OCI-LY7 (cell line): ENCODE measurements around the gene STAT5B. TPM values are rescaled to one million over a fixed set of nuclear protein-coding genes. Genes with fewer than 3 reads are reported as not detected.
"Not testable (repeated sequence)": the region's sequence is repeated elsewhere in the genome, so short reads cannot be mapped to it uniquely, and the experiment has no call there.

Experiments
- BruUV-seq: library from RNA; stranded (reverse); fragments of 400-500 nt; replicated peaks from 2 replicates; lab custom pipeline; 2021; lab: Mats Ljungman, UMichigan
- CTCF ChIA-PET: fragments of 300-600 bp; sonication (Branson Sonifier 250); formaldehyde crosslinking; loops from one replicate; lab custom pipeline; 2022; ENCODE audit warnings: antibody characterized with exemption; ENCODE audit not compliant: unreplicated experiment; lab: Charles Lee
- POLR2A ChIA-PET: fragments of 300-600 bp; sonication (Branson Sonifier 250); formaldehyde crosslinking; loops from one replicate; lab custom pipeline; 2022; ENCODE audit warnings: antibody characterized with exemption; lab: Charles Lee
- DNase-seq: peaks from one replicate; pipeline ENCODE4 v3.0.0-alpha.2; 2015; ENCODE audit warnings: low spot score
- H2AFZ ChIP-seq: fragments of 200-600 bp; sonication (generic), shearing (Covaris generic); 2 replicates; pipeline ENCODE4 v1.6.1; 2014; ENCODE audit warnings: mild to moderate bottlenecking, antibody characterized with exemption, low read length, moderate library complexity
- H3K27ac ChIP-seq: fragments of 200-600 bp; sonication (generic); 2 replicates; pipeline ENCODE4 v1.5.1; 2014; ENCODE audit warnings: mixed run types, low read depth, mild to moderate bottlenecking, moderate library complexity, low read length, inconsistent platforms; ENCODE audit not compliant: poor library complexity, severe bottlenecking
- H3K36me3 ChIP-seq: fragments of 200-600 bp; sonication (generic); 2 replicates; pipeline ENCODE4 v1.6.1; 2014; ENCODE audit warnings: mild to moderate bottlenecking, antibody characterized with exemption, low read length, moderate library complexity, mixed read lengths; ENCODE audit not compliant: insufficient read depth
- H3K4me1 ChIP-seq: fragments of 200-600 bp; sonication (generic); 2 replicates; pipeline ENCODE4 v1.5.1; 2014; ENCODE audit warnings: mild to moderate bottlenecking, low read length; ENCODE audit not compliant: insufficient read depth, poor library complexity, severe bottlenecking
- H3K4me2 ChIP-seq: fragments of 200-600 bp; sonication (generic); 2 replicates; pipeline ENCODE4 v1.6.1; 2014; ENCODE audit warnings: mild to moderate bottlenecking, low read length
- H3K4me3 ChIP-seq: fragments of 200-600 bp; sonication (generic); 2 replicates; pipeline ENCODE4 v1.5.1; 2014; ENCODE audit warnings: mild to moderate bottlenecking, low read depth, low read length; ENCODE audit not compliant: poor library complexity, severe bottlenecking
- H3K79me2 ChIP-seq: fragments of 200-600 bp; sonication (generic); 2 replicates; pipeline ENCODE4 v1.6.1; 2016; ENCODE audit warnings: low read depth, mild to moderate bottlenecking, low read length, moderate library complexity, mixed read lengths; ENCODE audit not compliant: insufficient read depth
- H3K9me2 ChIP-seq: fragments of 200-600 bp; sonication (generic); 2 replicates; pipeline ENCODE4 v1.6.1; 2016; ENCODE audit warnings: mild to moderate bottlenecking, low read length, mixed read lengths; ENCODE audit not compliant: insufficient read depth
- H3K9me3 ChIP-seq: fragments of 200-600 bp; sonication (generic); 2 replicates; pipeline ENCODE4 v1.6.1; 2014; ENCODE audit warnings: mild to moderate bottlenecking, mixed run types, low read length, mixed read lengths
- H4K20me1 ChIP-seq: fragments of 200-600 bp; sonication (generic); 2 replicates; pipeline ENCODE4 v1.6.1; 2014; ENCODE audit warnings: mild to moderate bottlenecking, antibody characterized with exemption, low read length, moderate library complexity, mixed read lengths; ENCODE audit not compliant: insufficient read depth
- CTCF ChIP-seq: fragments of 200-600 bp; sonication (generic); conservative IDR thresholded peaks from 2 replicates; pipeline ENCODE4 v1.5.1; 2014; ENCODE audit warnings: mild to moderate bottlenecking, antibody characterized with exemption, low read length, moderate library complexity, mixed read lengths
- EZH2phosphoT487 ChIP-seq: fragments of 200-600 bp; sonication (generic); IDR thresholded peaks from 2 replicates; pipeline ENCODE4 v1.6.1; 2018; ENCODE audit warnings: low read depth, borderline replicate concordance, mild to moderate bottlenecking, mixed run types, antibody characterized with exemption, low read length, moderate library complexity, mixed read lengths
- intact Hi-C: fragments of 100-400 bp; cut with micrococcal nuclease; formaldehyde crosslinking; loops from one replicate; pipeline ENCODE4 v1.10.0; 2022; ENCODE audit not compliant: unreplicated experiment
- total RNA-seq, 2 experiments: library from RNA; depleted of rRNA in 1 of 2; stranded (reverse); fragments of >200 nt in 1 of 2; shearing (Covaris generic) in 1 of 2; gene quantifications; 2 replicates each; pipeline ENCODE4 v1.2.3, GENCODE V29; 2014 to 2022

The STAT5B gene
- total RNA-seq, 2 experiments from 2014 or later, result 33.3 to 46.7 TPM

- Histone ChIP-seq H3K27ac (no peak overlapping the region), H2AFZ (no peak overlapping the region), H3K4me1 (no peaks in the 10 kb centered on the region), H3K4me2 (no peak overlapping the region), H3K36me3 (peaks cover 13% of the 10 kb centered on the region; the same call in 1 of the 2 replicates), H3K9me3 (no peaks in the 10 kb centered on the region), H3K9me2 (no peaks in the 10 kb centered on the region), H4K20me1 (no peaks in the 10 kb centered on the region), H3K79me2 (no peaks in the 10 kb centered on the region), H3K4me3 (no peak overlapping the region)
- CTCF ChIA-PET, result no interaction called here
- no peak for TF ChIP-seq CTCF
- TF ChIP-seq EZH2phosphoT487, result no peak
- DNase-seq, result no peak
- POLR2A ChIA-PET, result interaction anchor here (0.7 to 1.0 kb wide), 2 partner anchors 24 to 1592 kb away, joined by 3 read pairs; no protein-coding TSS in a partner anchor
- intact Hi-C loops, result no loop called here
- BruUV-seq, result no TSS peak
Measured at GRCh38 chr17:42214156-42214555, 62.0 kb downstream of the STAT5B start.

DNA sequence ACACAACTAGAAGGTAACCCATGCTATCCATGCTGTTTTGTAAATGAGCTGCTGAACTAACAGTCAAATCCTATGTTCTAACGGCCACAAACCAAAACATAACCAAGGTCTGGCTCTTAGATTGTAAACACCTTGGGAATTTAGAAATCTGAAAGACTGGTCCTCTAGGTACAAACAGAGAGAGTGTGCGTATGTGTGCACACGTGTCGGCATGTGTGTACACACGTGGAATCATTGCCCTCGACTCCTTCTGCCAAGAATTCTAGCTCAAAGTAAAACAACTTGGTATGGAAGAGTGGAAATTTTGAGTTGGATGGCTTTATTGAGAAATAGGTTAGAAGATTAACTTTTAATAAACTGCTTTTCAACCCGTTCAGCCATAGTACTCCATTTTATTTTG, 63.8 kb downstream of the STAT5B start:
- no peak for TF ChIP-seq CTCF
- no peak for TF ChIP-seq EZH2phosphoT487
- peaks cover 16% of the 10 kb centered on the region for H3K36me3 ChIP-seq
- POLR2A ChIA-PET, result no interaction called here

DNA sequence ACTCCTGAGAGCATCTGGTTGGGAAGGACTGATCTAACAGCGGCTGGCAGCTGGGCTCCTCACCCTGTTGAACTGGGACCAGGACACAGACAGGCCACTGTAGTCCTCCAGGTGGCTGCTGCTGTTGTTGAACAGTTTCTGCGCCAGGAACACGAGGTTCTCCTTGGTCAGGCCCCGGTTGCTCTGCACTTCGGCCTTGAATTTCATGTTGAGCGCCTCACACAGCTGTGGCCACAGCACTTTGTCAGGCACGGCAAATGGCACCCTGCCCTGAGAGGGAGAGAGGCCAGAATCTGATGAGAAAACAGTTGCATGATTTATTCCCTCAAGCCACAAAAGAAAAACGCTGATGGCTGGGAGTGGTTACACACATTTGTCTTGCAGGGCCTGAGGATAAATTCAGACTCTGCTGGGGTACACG, 64.3 kb downstream of the STAT5B start:
- H2AFZ ChIP-seq, H3K4me3 ChIP-seq, H3K79me2 ChIP-seq, H3K9me2 ChIP-seq, POLR2A ChIA-PET, H4K20me1 ChIP-seq, H3K9me3 ChIP-seq, H3K4me1 ChIP-seq, H3K4me2 ChIP-seq, H3K27ac ChIP-seq, intact Hi-C loops, BruUV-seq, CTCF ChIA-PET, DNase-seq: not testable (repeated sequence)
- peaks cover 19% of the 10 kb centered on the region for H3K36me3 ChIP-seq

More for the DNA sequence above, 63.8 kb downstream of the STAT5B start:
- intact Hi-C loops, result no loop called here
- no TSS peak for BruUV-seq
- Histone ChIP-seq H3K4me2 (no peak overlapping the region), H3K79me2 (no peaks in the 10 kb centered on the region), H3K4me3 (no peak overlapping the region), H4K20me1 (no peaks in the 10 kb centered on the region), H2AFZ (no peak overlapping the region), H3K4me1 (no peaks in the 10 kb centered on the region), H3K27ac (no peak overlapping the region), H3K9me2 (no peaks in the 10 kb centered on the region), H3K9me3 (no peaks in the 10 kb centered on the region)
- CTCF ChIA-PET, result no interaction called here
- DNase-seq, result no peak
